ENCODE results near the gene TBC1D9B. TPM values are rescaled to one million over a fixed set of nuclear protein-coding genes. Genes with fewer than 3 reads are reported as not detected.

Gene TBC1D9B
- total RNA-seq, 1 experiment from 2014 or later, result 66.0 TPM

DNA sequence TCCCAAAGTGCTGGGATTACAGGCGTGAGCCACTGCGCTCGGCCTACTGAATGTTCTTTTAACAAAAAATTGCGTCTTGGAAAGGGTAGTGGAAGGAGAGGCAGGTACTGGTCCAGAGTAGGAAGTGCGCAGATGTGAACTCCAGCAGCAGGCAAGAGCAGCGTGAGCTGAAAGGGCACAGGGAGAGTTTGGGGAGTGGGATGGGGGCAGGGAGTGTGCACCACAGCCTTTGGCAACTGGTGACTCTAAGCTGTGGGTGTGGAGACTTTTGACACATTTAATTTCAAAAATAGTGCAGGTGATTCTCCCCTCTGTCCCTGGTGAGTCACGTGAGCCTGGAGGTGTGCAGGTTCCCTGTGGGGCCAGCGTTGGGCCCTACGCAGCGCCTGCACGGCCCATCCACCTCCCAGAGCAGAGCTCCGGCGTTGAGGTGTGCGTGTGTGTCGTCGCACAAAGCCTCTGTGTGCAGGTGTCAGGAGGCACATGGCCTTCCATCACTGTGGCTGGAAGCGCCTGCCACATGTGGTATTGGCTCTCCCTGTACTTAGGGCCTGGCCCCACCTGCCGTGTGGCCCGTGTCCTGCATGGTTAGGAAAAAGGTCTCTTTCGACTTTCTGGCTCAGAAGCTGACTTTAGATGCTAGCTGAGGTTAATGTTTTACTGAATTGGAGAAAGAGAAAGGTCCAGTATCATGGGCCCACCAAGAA is 75.5 kb downstream of the TBC1D9B start:
- H4K20me1 ChIP-seq (ENCODE audit: insufficient read depth, low read depth, low read length), result no peaks in the 10 kb centered on the region
- H3K27me3 ChIP-seq (ENCODE audit: low read length), result no peaks in the 10 kb centered on the region
- no peak overlapping the region for H3K4me3 ChIP-seq (ENCODE audit: low read length)
- H3K9me3 ChIP-seq (ENCODE audit: low read length), result no peaks in the 10 kb centered on the region
- no peaks in the 10 kb centered on the region for H3K4me1 ChIP-seq (ENCODE audit: low read length)
- H2AFZ ChIP-seq (ENCODE audit: low read length), result no peak overlapping the region
- H3K27ac ChIP-seq (ENCODE audit: low read length), result no peak overlapping the region
- H3K79me2 ChIP-seq (ENCODE audit: low read length), result no peaks in the 10 kb centered on the region
- no peaks in the 10 kb centered on the region for H3K9me2 ChIP-seq (replicated peaks; ENCODE audit: insufficient read depth, low read length)
- H3K9ac ChIP-seq (ENCODE audit: low read length), result no peak overlapping the region
- H3K4me2 ChIP-seq (ENCODE audit: low read depth, low read length, poor library complexity, severe bottlenecking), result no peak overlapping the region
- H3K36me3 ChIP-seq (ENCODE audit: insufficient read depth, low read length), result peaks cover 18% of the 10 kb centered on the region; the same call in 1 of the 2 replicates
- DNase-seq, result no peak

GRCh38 chr5:179830818-179831468 is 76.8 kb downstream of the TBC1D9B start:
- Histone ChIP-seq H3K4me3 (ENCODE audit: low read length) (no peak overlapping the region), H3K4me1 (ENCODE audit: low read length) (no peaks in the 10 kb centered on the region), H4K20me1 (ENCODE audit: insufficient read depth, low read depth, low read length) (no peaks in the 10 kb centered on the region), H3K27me3 (ENCODE audit: low read length) (no peaks in the 10 kb centered on the region), H3K4me2 (ENCODE audit: low read depth, low read length, poor library complexity, severe bottlenecking) (no peak overlapping the region), H3K27ac (ENCODE audit: low read length) (no peak overlapping the region), H3K79me2 (ENCODE audit: low read length) (no peaks in the 10 kb centered on the region), H3K36me3 (ENCODE audit: insufficient read depth, low read length) (peaks cover 13% of the 10 kb centered on the region; the same call in 1 of the 2 replicates), H3K9me3 (ENCODE audit: low read length) (no peaks in the 10 kb centered on the region), H3K9ac (ENCODE audit: low read length) (no peak overlapping the region), H2AFZ (ENCODE audit: low read length) (no peak overlapping the region), H3K9me2 (replicated peaks; ENCODE audit: insufficient read depth, low read length) (no peaks in the 10 kb centered on the region)
- DNase-seq, result no peak

- H3K9me3 ChIP-seq (ENCODE audit: low read length), result no peaks in the 10 kb centered on the region
- no peak overlapping the region for H3K27ac ChIP-seq (ENCODE audit: low read length)
- no peak overlapping the region for H3K4me2 ChIP-seq (ENCODE audit: low read depth, low read length, poor library complexity, severe bottlenecking)
- no peak overlapping the region for H2AFZ ChIP-seq (ENCODE audit: low read length)
- DNase-seq, result no peak
- H3K4me1 ChIP-seq (ENCODE audit: low read length), result no peaks in the 10 kb centered on the region
- H4K20me1 ChIP-seq (ENCODE audit: insufficient read depth, low read depth, low read length), result no peaks in the 10 kb centered on the region
- no peak overlapping the region for H3K4me3 ChIP-seq (ENCODE audit: low read length)
- H3K9me2 ChIP-seq (replicated peaks; ENCODE audit: insufficient read depth, low read length), result no peaks in the 10 kb centered on the region
- no peak overlapping the region for H3K9ac ChIP-seq (ENCODE audit: low read length)
- no peaks in the 10 kb centered on the region for H3K79me2 ChIP-seq (ENCODE audit: low read length)
- H3K36me3 ChIP-seq (ENCODE audit: insufficient read depth, low read length), result peaks cover 16% of the 10 kb centered on the region; the same call in 1 of the 2 replicates
- H3K27me3 ChIP-seq (ENCODE audit: low read length), result no peaks in the 10 kb centered on the region
Observed at GRCh38 chr5:179829732-179830435, 77.8 kb downstream of the TBC1D9B start.

DNA sequence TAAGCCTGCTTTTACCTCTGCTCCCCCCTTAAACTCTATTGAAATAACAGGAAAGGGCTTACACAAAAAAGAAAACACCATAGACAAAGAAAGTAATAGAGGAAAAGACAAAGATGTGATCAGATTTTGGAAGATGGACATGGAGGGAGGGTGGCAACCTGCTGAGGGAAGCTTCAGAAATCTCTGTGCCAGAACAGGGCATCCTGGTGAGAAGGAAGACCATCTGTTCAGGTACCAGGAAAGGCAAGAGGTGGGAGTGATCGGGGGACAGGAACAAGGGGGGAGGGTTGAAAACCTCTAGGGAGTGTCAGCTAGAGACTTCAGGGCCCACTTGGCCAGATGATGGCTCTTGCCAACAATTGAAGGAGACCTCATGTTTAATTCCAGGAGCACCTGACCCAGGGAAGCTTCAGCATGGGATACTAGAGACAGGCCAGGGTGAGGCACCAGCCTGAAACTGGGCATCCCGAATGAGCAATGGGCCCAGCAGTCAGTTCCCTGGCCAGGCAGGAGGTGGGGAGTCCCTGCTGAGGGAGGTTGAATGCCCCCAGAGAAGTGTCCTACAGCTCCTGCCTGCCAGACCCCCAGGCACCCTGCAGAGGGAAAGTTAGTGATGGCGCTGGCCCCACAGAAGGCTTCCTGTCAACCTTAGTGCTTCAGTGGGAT is 78.8 kb downstream of the TBC1D9B start:
- Histone ChIP-seq H2AFZ (ENCODE audit: low read length) (no peak overlapping the region), H3K4me3 (ENCODE audit: low read length) (no peak overlapping the region), H3K9me3 (ENCODE audit: low read length) (no peaks in the 10 kb centered on the region), H4K20me1 (ENCODE audit: insufficient read depth, low read depth, low read length) (no peaks in the 10 kb centered on the region), H3K9ac (ENCODE audit: low read length) (no peak overlapping the region), H3K9me2 (replicated peaks; ENCODE audit: insufficient read depth, low read length) (no peaks in the 10 kb centered on the region), H3K27me3 (ENCODE audit: low read length) (no peaks in the 10 kb centered on the region), H3K27ac (ENCODE audit: low read length) (no peak overlapping the region), H3K36me3 (ENCODE audit: insufficient read depth, low read length) (peaks cover 25% of the 10 kb centered on the region; the same call in 1 of the 2 replicates), H3K4me1 (ENCODE audit: low read length) (no peaks in the 10 kb centered on the region), H3K4me2 (ENCODE audit: low read depth, low read length, poor library complexity, severe bottlenecking) (no peak overlapping the region), H3K79me2 (ENCODE audit: low read length) (no peaks in the 10 kb centered on the region)
- no peak for DNase-seq

GRCh38 chr5:179827680-179828079 is 80.0 kb downstream of the TBC1D9B start:
- Histone ChIP-seq H4K20me1 (ENCODE audit: insufficient read depth, low read depth, low read length) (peaks cover 5% of the 10 kb centered on the region; the same call in 1 of the 2 replicates), H3K4me1 (ENCODE audit: low read length) (no peaks in the 10 kb centered on the region), H3K79me2 (ENCODE audit: low read length) (peaks cover 9% of the 10 kb centered on the region), H3K27me3 (ENCODE audit: low read length) (no peaks in the 10 kb centered on the region), H3K27ac (ENCODE audit: low read length) (no peak overlapping the region), H3K4me3 (ENCODE audit: low read length) (no peak overlapping the region), H3K36me3 (ENCODE audit: insufficient read depth, low read length) (peaks cover 22% of the 10 kb centered on the region; the same call in 1 of the 2 replicates), H2AFZ (ENCODE audit: low read length) (no peak overlapping the region), H3K9ac (ENCODE audit: low read length) (no peak overlapping the region), H3K4me2 (ENCODE audit: low read depth, low read length, poor library complexity, severe bottlenecking) (no peak overlapping the region), H3K9me2 (replicated peaks; ENCODE audit: insufficient read depth, low read length) (no peaks in the 10 kb centered on the region), H3K9me3 (ENCODE audit: low read length) (no peaks in the 10 kb centered on the region)
- no peak for DNase-seq

DNA sequence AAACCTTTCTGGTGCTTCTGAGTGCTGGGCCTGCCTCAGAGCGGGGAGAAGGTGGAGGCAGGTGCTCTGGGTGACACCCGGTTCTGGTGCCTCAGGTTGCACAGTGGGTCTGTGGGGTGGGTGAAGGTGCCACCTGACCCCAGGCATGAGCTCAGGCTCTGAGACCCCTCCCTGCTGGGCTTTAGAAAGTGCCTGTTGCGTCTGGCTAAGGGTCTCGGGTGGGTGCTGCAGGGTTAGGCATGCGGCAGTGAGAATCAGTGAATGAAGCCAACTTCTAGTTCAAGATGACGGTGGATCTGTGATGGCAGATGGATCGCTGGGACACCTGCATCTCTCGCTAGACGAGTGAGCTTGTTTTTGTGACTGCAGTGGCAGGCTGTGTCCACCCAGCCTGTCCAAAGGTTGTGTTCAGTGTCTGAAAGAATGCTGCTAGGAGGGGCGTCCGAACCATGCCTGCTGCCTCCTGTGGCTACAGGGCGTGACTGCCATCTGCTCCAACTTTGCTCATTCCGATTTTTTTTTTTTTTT is 82.0 kb downstream of the TBC1D9B start:
- H3K4me1 ChIP-seq (ENCODE audit: low read length), result peaks cover 11% of the 10 kb centered on the region
- peaks cover 19% of the 10 kb centered on the region for H4K20me1 ChIP-seq (ENCODE audit: insufficient read depth, low read depth, low read length)
- DNase-seq, result no peak
- H3K27me3 ChIP-seq (ENCODE audit: low read length), result no peaks in the 10 kb centered on the region
- no peak overlapping the region for H3K9ac ChIP-seq (ENCODE audit: low read length)
- H2AFZ ChIP-seq (ENCODE audit: low read length), result no peak overlapping the region
- H3K4me2 ChIP-seq (ENCODE audit: low read depth, low read length, poor library complexity, severe bottlenecking), result no peak overlapping the region
- no peak overlapping the region for H3K27ac ChIP-seq (ENCODE audit: low read length)
- H3K4me3 ChIP-seq (ENCODE audit: low read length), result no peak overlapping the region
- no peaks in the 10 kb centered on the region for H3K9me2 ChIP-seq (replicated peaks; ENCODE audit: insufficient read depth, low read length)
- peaks cover 27% of the 10 kb centered on the region for H3K79me2 ChIP-seq (ENCODE audit: low read length)
- H3K9me3 ChIP-seq (ENCODE audit: low read length), result no peaks in the 10 kb centered on the region
- peaks cover 25% of the 10 kb centered on the region; the same call in 1 of the 2 replicates for H3K36me3 ChIP-seq (ENCODE audit: insufficient read depth, low read length)

GRCh38 chr5:179824745-179825112 is 83.0 kb downstream of the TBC1D9B start:
- Histone ChIP-seq H3K9me3 (ENCODE audit: low read length) (no peaks in the 10 kb centered on the region), H3K27me3 (ENCODE audit: low read length) (no peaks in the 10 kb centered on the region), H3K4me3 (ENCODE audit: low read length) (no peak overlapping the region), H3K27ac (ENCODE audit: low read length) (no peak overlapping the region), H4K20me1 (ENCODE audit: insufficient read depth, low read depth, low read length) (peaks cover 19% of the 10 kb centered on the region), H3K4me2 (ENCODE audit: low read depth, low read length, poor library complexity, severe bottlenecking) (no peak overlapping the region), H3K36me3 (ENCODE audit: insufficient read depth, low read length) (peaks cover 23% of the 10 kb centered on the region; the same call in 1 of the 2 replicates), H3K9me2 (replicated peaks; ENCODE audit: insufficient read depth, low read length) (no peaks in the 10 kb centered on the region), H3K4me1 (ENCODE audit: low read length) (peaks cover 20% of the 10 kb centered on the region), H2AFZ (ENCODE audit: low read length) (no peak overlapping the region), H3K9ac (ENCODE audit: low read length) (no peak overlapping the region), H3K79me2 (ENCODE audit: low read length) (peaks cover 27% of the 10 kb centered on the region)
- DNase-seq, result no peak

All from Karpas-422 (cell line).